NB4 (cell line): ENCODE results near the gene RSRC1.

Experiments
- POLR2A ChIP-seq: IDR thresholded peaks from 2 replicates; pipeline ENCODE4 v1.6.1; 2011; ENCODE audit warnings: mild to moderate bottlenecking; ENCODE audit not compliant: insufficient read length; ENCODE audit errors: extremely low read depth
- TF ChIP-seq, protein P1 (sequence below): IDR thresholded peaks from one replicate; pipeline ENCODE4 v1.5.1; 2012; ENCODE audit warnings: low read depth, low read length

DNA sequence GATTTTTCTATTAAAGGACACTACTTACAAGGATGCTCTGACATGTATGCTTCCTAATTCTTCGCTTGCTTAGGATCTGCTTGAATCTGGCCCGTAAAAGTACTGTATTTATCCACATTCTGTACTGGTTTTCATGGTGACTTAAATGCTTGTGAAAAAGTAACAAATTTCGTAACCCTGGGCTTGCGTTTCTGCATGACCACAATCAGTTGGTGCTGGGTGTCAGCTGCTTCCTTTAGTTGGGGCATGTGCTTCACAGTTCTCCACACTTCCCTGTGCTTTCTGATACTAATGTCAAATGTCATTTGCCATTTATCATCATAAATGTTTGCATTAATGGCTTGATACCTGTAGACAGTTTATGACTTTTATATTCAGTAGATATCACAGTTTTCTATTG is 242.7 kb downstream of the RSRC1 start:
- TF ChIP-seq, protein P1, sequence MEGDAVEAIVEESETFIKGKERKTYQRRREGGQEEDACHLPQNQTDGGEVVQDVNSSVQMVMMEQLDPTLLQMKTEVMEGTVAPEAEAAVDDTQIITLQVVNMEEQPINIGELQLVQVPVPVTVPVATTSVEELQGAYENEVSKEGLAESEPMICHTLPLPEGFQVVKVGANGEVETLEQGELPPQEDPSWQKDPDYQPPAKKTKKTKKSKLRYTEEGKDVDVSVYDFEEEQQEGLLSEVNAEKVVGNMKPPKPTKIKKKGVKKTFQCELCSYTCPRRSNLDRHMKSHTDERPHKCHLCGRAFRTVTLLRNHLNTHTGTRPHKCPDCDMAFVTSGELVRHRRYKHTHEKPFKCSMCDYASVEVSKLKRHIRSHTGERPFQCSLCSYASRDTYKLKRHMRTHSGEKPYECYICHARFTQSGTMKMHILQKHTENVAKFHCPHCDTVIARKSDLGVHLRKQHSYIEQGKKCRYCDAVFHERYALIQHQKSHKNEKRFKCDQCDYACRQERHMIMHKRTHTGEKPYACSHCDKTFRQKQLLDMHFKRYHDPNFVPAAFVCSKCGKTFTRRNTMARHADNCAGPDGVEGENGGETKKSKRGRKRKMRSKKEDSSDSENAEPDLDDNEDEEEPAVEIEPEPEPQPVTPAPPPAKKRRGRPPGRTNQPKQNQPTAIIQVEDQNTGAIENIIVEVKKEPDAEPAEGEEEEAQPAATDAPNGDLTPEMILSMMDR = no peak
- TF ChIP-seq POLR2A = no peak
